Measurements from ENCODE around the gene LSM3.
A peak's percentile ranks its signal among the peaks of the same experiment; 100 is the strongest.

LSM3 gene

GRCh38 chr3:14137004-14137403, 41.6 kb upstream of the LSM3 start:
- H3K4me1 ChIP-seq (ENCODE audit: control insufficient read depth, insufficient read depth, low read length): no peaks in the 10 kb centered on the region
- no peak overlapping the region for H3K4me3 ChIP-seq (ENCODE audit: low read depth, low read length)
- no peaks in the 10 kb centered on the region for H3K27me3 ChIP-seq (ENCODE audit: control insufficient read depth, insufficient read depth, low read length)
- peaks cover 91% of the 10 kb centered on the region for H3K36me3 ChIP-seq (ENCODE audit: control insufficient read depth, insufficient read depth, low read length)
- no peak overlapping the region for H3K9ac ChIP-seq (ENCODE audit: low read depth, low read length)
- H3K27ac ChIP-seq (ENCODE audit: low read depth, low read length): no peak overlapping the region
- no peaks in the 10 kb centered on the region for H3K9me3 ChIP-seq (ENCODE audit: control insufficient read depth, insufficient read depth, low read length)

- Histone ChIP-seq H3K9ac (ENCODE audit: low read depth, low read length) (no peak overlapping the region), H3K4me3 (ENCODE audit: low read depth, low read length) (no peak overlapping the region), H3K27ac (ENCODE audit: low read depth, low read length) (no peak overlapping the region), H3K9me3 (ENCODE audit: control insufficient read depth, insufficient read depth, low read length) (no peaks in the 10 kb centered on the region), H3K36me3 (ENCODE audit: control insufficient read depth, insufficient read depth, low read length) (peaks cover 91% of the 10 kb centered on the region), H3K27me3 (ENCODE audit: control insufficient read depth, insufficient read depth, low read length) (no peaks in the 10 kb centered on the region), H3K4me1 (ENCODE audit: control insufficient read depth, insufficient read depth, low read length) (no peaks in the 10 kb centered on the region)
Observed at GRCh38 chr3:14137445-14137844, 41.2 kb upstream of the LSM3 start.

- Histone ChIP-seq H3K36me3 (ENCODE audit: control insufficient read depth, insufficient read depth, low read length) (peaks cover 86% of the 10 kb centered on the region), H3K27ac (ENCODE audit: low read depth, low read length) (no peak overlapping the region), H3K9me3 (ENCODE audit: control insufficient read depth, insufficient read depth, low read length) (no peaks in the 10 kb centered on the region), H3K27me3 (ENCODE audit: control insufficient read depth, insufficient read depth, low read length) (no peaks in the 10 kb centered on the region), H3K4me3 (ENCODE audit: low read depth, low read length) (no peak overlapping the region), H3K9ac (ENCODE audit: low read depth, low read length) (no peak overlapping the region), H3K4me1 (ENCODE audit: control insufficient read depth, insufficient read depth, low read length) (peaks cover 4% of the 10 kb centered on the region; the same call in 1 of the 2 replicates)
Observed at GRCh38 chr3:14138109-14138877, 40.3 kb upstream of the LSM3 start.

- no peaks in the 10 kb centered on the region for H3K27me3 ChIP-seq (ENCODE audit: control insufficient read depth, insufficient read depth, low read length)
- H3K9ac ChIP-seq (ENCODE audit: low read depth, low read length): no peak overlapping the region
- H3K4me1 ChIP-seq (ENCODE audit: control insufficient read depth, insufficient read depth, low read length): peaks cover 8% of the 10 kb centered on the region; the same call in 1 of the 2 replicates
- H3K9me3 ChIP-seq (ENCODE audit: control insufficient read depth, insufficient read depth, low read length): no peaks in the 10 kb centered on the region
- H3K27ac ChIP-seq (ENCODE audit: low read depth, low read length): no peak overlapping the region
- peaks cover 80% of the 10 kb centered on the region for H3K36me3 ChIP-seq (ENCODE audit: control insufficient read depth, insufficient read depth, low read length)
- no peak overlapping the region for H3K4me3 ChIP-seq (ENCODE audit: low read depth, low read length)
Observed at GRCh38 chr3:14138878-14139655, 39.5 kb upstream of the LSM3 start.

- Histone ChIP-seq H3K4me3 (ENCODE audit: low read depth, low read length) (no peak overlapping the region), H3K9me3 (ENCODE audit: control insufficient read depth, insufficient read depth, low read length) (no peaks in the 10 kb centered on the region), H3K9ac (ENCODE audit: low read depth, low read length) (no peak overlapping the region), H3K27ac (ENCODE audit: low read depth, low read length) (no peak overlapping the region), H3K4me1 (ENCODE audit: control insufficient read depth, insufficient read depth, low read length) (peaks cover 10% of the 10 kb centered on the region; the same call in 1 of the 2 replicates), H3K27me3 (ENCODE audit: control insufficient read depth, insufficient read depth, low read length) (no peaks in the 10 kb centered on the region), H3K36me3 (ENCODE audit: control insufficient read depth, insufficient read depth, low read length) (peaks cover 73% of the 10 kb centered on the region)
Observed at GRCh38 chr3:14139771-14140170, 38.8 kb upstream of the LSM3 start.

GRCh38 chr3:14140668-14141067, 37.9 kb upstream of the LSM3 start:
- H3K4me3 ChIP-seq (ENCODE audit: low read depth, low read length): no peak overlapping the region
- no peaks in the 10 kb centered on the region for H3K27me3 ChIP-seq (ENCODE audit: control insufficient read depth, insufficient read depth, low read length)
- H3K27ac ChIP-seq (ENCODE audit: low read depth, low read length): no peak overlapping the region
- H3K9me3 ChIP-seq (ENCODE audit: control insufficient read depth, insufficient read depth, low read length): no peaks in the 10 kb centered on the region
- no peak overlapping the region for H3K9ac ChIP-seq (ENCODE audit: low read depth, low read length)
- H3K36me3 ChIP-seq (ENCODE audit: control insufficient read depth, insufficient read depth, low read length): peaks cover 69% of the 10 kb centered on the region
- peaks cover 10% of the 10 kb centered on the region; the same call in 1 of the 2 replicates for H3K4me1 ChIP-seq (ENCODE audit: control insufficient read depth, insufficient read depth, low read length)

- peaks cover 10% of the 10 kb centered on the region; the same call in 1 of the 2 replicates for H3K4me1 ChIP-seq (ENCODE audit: control insufficient read depth, insufficient read depth, low read length)
- H3K27ac ChIP-seq (ENCODE audit: low read depth, low read length): no peak overlapping the region
- H3K9ac ChIP-seq (ENCODE audit: low read depth, low read length): no peak overlapping the region
- no peaks in the 10 kb centered on the region for H3K9me3 ChIP-seq (ENCODE audit: control insufficient read depth, insufficient read depth, low read length)
- no peak overlapping the region for H3K4me3 ChIP-seq (ENCODE audit: low read depth, low read length)
- no peaks in the 10 kb centered on the region for H3K27me3 ChIP-seq (ENCODE audit: control insufficient read depth, insufficient read depth, low read length)
- H3K36me3 ChIP-seq (ENCODE audit: control insufficient read depth, insufficient read depth, low read length): peaks cover 69% of the 10 kb centered on the region
Observed at GRCh38 chr3:14141144-14141543, 37.5 kb upstream of the LSM3 start.

GRCh38 chr3:14141602-14142341, 36.8 kb upstream of the LSM3 start:
- H3K36me3 ChIP-seq (ENCODE audit: control insufficient read depth, insufficient read depth, low read length): peaks cover 69% of the 10 kb centered on the region
- no peak overlapping the region for H3K27ac ChIP-seq (ENCODE audit: low read depth, low read length)

GRCh38 chr3:14142567-14143270, 35.9 kb upstream of the LSM3 start:
- Histone ChIP-seq H3K36me3 (ENCODE audit: control insufficient read depth, insufficient read depth, low read length) (peaks cover 71% of the 10 kb centered on the region), H3K4me3 (ENCODE audit: low read depth, low read length) (no peak overlapping the region), H3K27me3 (ENCODE audit: control insufficient read depth, insufficient read depth, low read length) (no peaks in the 10 kb centered on the region), H3K9ac (ENCODE audit: low read depth, low read length) (no peak overlapping the region), H3K27ac (ENCODE audit: low read depth, low read length) (peak overlapping the region; percentile 97), H3K9me3 (ENCODE audit: control insufficient read depth, insufficient read depth, low read length) (no peaks in the 10 kb centered on the region), H3K4me1 (ENCODE audit: control insufficient read depth, insufficient read depth, low read length) (peaks cover 11% of the 10 kb centered on the region; the same call in 1 of the 2 replicates)

More at GRCh38 chr3:14141602-14142341, 36.8 kb upstream of the LSM3 start:
- H3K4me1 ChIP-seq (ENCODE audit: control insufficient read depth, insufficient read depth, low read length): peaks cover 10% of the 10 kb centered on the region; the same call in 1 of the 2 replicates
- H3K27me3 ChIP-seq (ENCODE audit: control insufficient read depth, insufficient read depth, low read length): no peaks in the 10 kb centered on the region
- no peaks in the 10 kb centered on the region for H3K9me3 ChIP-seq (ENCODE audit: control insufficient read depth, insufficient read depth, low read length)
- no peak overlapping the region for H3K9ac ChIP-seq (ENCODE audit: low read depth, low read length)
- H3K4me3 ChIP-seq (ENCODE audit: low read depth, low read length): no peak overlapping the region
